ENCODE data around the gene CADM1.

Gene CADM1

DNA sequence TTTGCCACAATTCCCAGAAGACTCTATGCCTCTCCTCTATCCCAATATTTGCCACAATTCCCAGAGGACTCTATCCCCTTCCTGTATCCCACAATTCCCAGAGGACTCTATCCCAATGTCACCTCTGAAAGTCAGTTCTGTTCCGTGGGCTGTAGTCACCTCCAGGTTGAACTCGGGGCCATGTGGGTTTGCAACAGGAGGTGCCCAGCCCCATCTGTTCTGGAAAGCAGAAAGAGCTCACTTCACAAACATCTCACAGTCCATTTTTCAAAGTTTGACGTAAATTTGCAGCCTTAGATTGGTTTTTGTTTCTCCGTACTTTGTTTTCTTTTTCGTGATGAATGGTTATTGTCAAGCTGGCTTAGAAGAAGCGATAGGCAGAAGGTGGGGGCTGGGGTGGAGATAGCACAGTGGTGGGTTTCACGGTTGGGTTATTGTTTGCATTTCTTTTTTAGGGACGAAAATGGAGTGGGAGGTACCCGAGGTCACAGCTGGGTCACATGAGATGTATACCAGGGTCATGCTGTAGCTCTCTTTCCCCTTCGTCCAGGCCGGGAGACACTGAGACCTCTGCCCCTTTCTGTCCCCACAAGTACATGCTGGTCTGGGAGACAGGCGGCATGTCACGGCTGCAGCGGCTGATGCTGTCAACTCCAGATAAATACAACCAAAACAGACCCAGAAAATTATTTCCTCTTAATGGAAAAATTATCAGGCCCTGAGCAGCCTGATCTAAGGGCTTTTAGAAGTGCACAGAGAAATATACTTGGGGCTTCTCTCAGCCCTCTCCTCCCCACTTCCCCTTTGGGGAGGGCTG is 374.5 kb downstream of the CADM1 start:
- no peak for DNase-seq
- H3K4me1 ChIP-seq, result no peaks in the 10 kb centered on the region

DNA sequence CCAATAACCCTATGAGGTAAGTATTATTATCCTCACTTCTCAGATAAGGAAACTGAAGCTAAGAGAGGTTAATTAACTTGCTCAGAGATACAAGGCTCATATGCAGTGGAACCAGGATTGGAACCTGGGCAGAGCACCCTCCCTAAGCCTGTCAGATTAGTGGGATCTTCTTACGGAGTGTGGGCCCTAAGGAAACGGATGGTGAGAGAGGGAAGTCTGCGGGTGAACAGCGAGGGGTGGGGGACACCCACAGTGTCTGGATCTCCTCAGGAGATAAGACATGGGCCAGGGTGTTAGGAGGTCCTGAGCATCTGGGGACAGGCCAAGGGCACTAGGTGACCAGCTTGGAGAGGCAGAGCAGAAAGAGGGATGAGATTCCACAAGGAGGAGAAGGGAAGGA is 376.0 kb downstream of the CADM1 start:
- peaks cover 0 to 4% of the 10 kb centered on the region in 2 donors for H3K27me3 ChIP-seq
- H3K36me3 ChIP-seq, result no peaks in the 10 kb centered on the region
- H3K4me3 ChIP-seq, result no peak overlapping the region
- intact Hi-C loops (cut with DNase I; ENCODE audit: low total_unique reads), result no loop called here
- TF ChIP-seq, protein P1, sequence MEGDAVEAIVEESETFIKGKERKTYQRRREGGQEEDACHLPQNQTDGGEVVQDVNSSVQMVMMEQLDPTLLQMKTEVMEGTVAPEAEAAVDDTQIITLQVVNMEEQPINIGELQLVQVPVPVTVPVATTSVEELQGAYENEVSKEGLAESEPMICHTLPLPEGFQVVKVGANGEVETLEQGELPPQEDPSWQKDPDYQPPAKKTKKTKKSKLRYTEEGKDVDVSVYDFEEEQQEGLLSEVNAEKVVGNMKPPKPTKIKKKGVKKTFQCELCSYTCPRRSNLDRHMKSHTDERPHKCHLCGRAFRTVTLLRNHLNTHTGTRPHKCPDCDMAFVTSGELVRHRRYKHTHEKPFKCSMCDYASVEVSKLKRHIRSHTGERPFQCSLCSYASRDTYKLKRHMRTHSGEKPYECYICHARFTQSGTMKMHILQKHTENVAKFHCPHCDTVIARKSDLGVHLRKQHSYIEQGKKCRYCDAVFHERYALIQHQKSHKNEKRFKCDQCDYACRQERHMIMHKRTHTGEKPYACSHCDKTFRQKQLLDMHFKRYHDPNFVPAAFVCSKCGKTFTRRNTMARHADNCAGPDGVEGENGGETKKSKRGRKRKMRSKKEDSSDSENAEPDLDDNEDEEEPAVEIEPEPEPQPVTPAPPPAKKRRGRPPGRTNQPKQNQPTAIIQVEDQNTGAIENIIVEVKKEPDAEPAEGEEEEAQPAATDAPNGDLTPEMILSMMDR (IDR thresholded peaks at IDR 0.05), result no peak
- H3K27ac ChIP-seq, result no peak overlapping the region
- no peaks in the 10 kb centered on the region for H3K4me1 ChIP-seq
- DNase-seq, result no peak
- no peaks in the 10 kb centered on the region for H3K9me3 ChIP-seq

More for the DNA sequence above, 374.5 kb downstream of the CADM1 start:
- TF ChIP-seq, protein P1 (IDR thresholded peaks at IDR 0.05), result no peak
- Histone ChIP-seq H3K36me3 (no peaks in the 10 kb centered on the region), H3K4me3 (no peak overlapping the region), H3K9me3 (no peaks in the 10 kb centered on the region), H3K27me3 (peaks cover 0 to 4% of the 10 kb centered on the region in 2 donors), H3K27ac (no peak overlapping the region)
- intact Hi-C loops (cut with DNase I; ENCODE audit: low total_unique reads), result no loop called here

DNA sequence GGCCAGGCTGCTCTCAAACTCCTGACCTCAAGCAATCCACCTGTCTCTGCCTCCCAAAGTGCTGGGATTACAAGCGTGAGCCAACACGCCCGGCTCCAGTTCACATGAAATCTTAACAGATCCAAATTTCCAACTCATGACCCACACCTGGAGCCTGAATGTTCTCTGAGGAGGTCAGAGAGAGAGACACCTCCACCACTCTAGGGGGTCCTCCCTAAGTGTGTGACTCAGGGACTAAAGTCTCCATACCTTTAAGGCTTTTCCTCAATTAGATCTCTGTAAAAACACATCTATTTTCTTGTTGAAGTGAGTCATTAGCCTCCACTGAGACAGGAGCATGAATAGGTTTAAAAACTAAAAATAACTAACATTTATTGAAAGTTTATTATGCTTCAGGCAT is 376.4 kb downstream of the CADM1 start:
- TF ChIP-seq, protein P1 (IDR thresholded peaks at IDR 0.05), result no peak
- no peak overlapping the region for H3K27ac ChIP-seq
- no peaks in the 10 kb centered on the region for H3K36me3 ChIP-seq
- no peaks in the 10 kb centered on the region for H3K9me3 ChIP-seq
- no peak for DNase-seq
- intact Hi-C loops (cut with DNase I; ENCODE audit: low total_unique reads), result no loop called here
- H3K4me1 ChIP-seq, result no peaks in the 10 kb centered on the region
- peaks cover 0 to 2% of the 10 kb centered on the region in 2 donors for H3K27me3 ChIP-seq
- no peak overlapping the region for H3K4me3 ChIP-seq

DNA sequence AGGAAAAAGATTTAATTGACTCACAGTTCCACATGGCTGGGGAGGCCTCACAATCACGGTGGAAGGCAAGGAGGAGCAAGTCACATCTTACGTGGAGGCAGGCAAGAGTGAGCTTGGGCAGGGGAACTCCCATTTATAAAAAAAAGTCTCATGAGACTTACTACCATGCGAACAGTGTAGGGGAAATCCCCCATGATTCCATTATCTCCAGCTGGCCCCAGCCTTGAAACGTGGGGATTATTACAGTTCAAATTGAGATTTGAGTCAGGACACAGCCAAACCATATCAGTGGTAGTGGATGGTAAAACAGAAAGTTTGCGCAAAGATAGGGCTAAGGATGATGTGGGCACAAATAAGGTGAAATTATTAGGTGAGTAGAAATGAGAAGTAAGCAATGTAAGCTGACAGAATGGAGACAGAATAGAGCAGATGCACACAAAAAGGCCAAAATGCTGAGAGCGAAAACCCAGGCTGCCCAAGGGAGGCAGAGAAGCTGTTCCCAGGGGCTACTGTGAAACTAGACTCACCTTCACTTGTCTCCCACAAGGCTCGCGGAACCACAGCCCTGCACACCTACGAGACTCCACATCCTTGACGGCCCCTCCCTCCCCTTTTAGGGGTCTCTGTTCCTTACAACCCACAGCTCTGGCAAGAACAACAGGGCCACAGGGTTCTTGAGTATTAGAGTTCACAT is 377.6 kb downstream of the CADM1 start:
- Histone ChIP-seq H3K4me1 (no peaks in the 10 kb centered on the region), H3K27me3 (no peaks in the 10 kb centered on the region), H3K4me3 (no peak overlapping the region), H3K36me3 (no peaks in the 10 kb centered on the region), H3K27ac (no peak overlapping the region), H3K9me3 (no peaks in the 10 kb centered on the region)
- intact Hi-C loops (cut with DNase I; ENCODE audit: low total_unique reads), result no loop called here
- TF ChIP-seq, protein P1 (IDR thresholded peaks at IDR 0.05), result no peak
- no peak for DNase-seq

DNA sequence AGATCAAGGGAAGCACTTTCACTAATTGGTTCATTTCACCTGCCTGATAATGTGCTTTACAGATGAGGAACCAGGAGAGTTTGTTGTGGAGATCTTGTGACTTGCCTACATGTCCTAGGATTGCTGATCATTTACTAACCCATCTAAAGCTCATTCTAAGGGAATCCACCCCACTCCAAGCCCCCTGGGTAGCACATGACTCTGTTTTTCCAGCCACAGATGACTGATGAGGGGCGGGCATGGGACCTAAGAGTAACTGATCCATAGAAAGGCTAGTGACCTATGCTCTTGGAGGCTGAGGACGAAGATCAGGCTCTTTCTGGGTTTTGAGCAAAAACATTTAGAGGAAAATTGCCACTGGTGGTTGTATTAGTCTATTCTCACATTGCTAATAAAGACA is 378.1 kb downstream of the CADM1 start:
- Histone ChIP-seq H3K9me3 (no peaks in the 10 kb centered on the region), H3K27me3 (no peaks in the 10 kb centered on the region), H3K36me3 (no peaks in the 10 kb centered on the region), H3K4me1 (no peaks in the 10 kb centered on the region), H3K27ac (no peak overlapping the region), H3K4me3 (no peak overlapping the region)
- TF ChIP-seq, protein P1 (IDR thresholded peaks at IDR 0.05), result no peak
- no peak for DNase-seq
- intact Hi-C loops (cut with DNase I; ENCODE audit: low total_unique reads), result no loop called here

Measured in tibial artery (tissue), 4 donors.